GM23338 (cell line): ENCODE data around the gene FPR1. TPM values are rescaled to one million over a fixed set of nuclear protein-coding genes. Genes with fewer than 3 reads are reported as not detected.

Source experiments
- ATAC-seq: fragments of 200-7000 bp; cut with Tn5 transposase; 3 replicates; pipeline ENCODE4 v1.9.1; 2020
- DNase-seq: peaks from one replicate; pipeline ENCODE4 v3.0.0-alpha.2; 2015; ENCODE audit warnings: low spot score
- H2AFZ ChIP-seq: fragments of 200-600 bp; sonication (generic); 2 replicates; pipeline ENCODE4 v1.8.0; 2016; ENCODE audit warnings: antibody characterized with exemption, mild to moderate bottlenecking, moderate library complexity
- H3F3A ChIP-seq: fragments of 200-600 bp; sonication (generic); replicated peaks from 2 replicates; pipeline ENCODE4 v1.8.0; 2017; ENCODE audit warnings: antibody characterized with exemption, mixed run types, low read depth
- H3K27ac ChIP-seq: fragments of 200-600 bp; sonication (generic); 2 replicates; pipeline ENCODE4 v1.6.1; 2016; ENCODE audit warnings: low read depth
- H3K27me3 ChIP-seq: fragments of 200-600 bp; sonication (generic); 2 replicates; pipeline ENCODE4 v1.8.0; 2016; ENCODE audit warnings: mild to moderate bottlenecking, mixed run types, moderate library complexity; ENCODE audit not compliant: insufficient read depth
- H3K36me3 ChIP-seq: fragments of 200-600 bp; sonication (generic); 2 replicates; pipeline ENCODE4 v1.8.0; 2016; ENCODE audit warnings: mild to moderate bottlenecking; ENCODE audit not compliant: insufficient read depth
- H3K4me1 ChIP-seq: fragments of 200-600 bp; sonication (generic); 2 replicates; pipeline ENCODE4 v1.8.0; 2016; ENCODE audit warnings: mild to moderate bottlenecking, moderate library complexity; ENCODE audit not compliant: insufficient read depth
- H3K4me2 ChIP-seq: fragments of 200-600 bp; sonication (generic); 2 replicates; pipeline ENCODE4 v1.7.1; 2017; ENCODE audit warnings: mixed run types
- H3K4me3 ChIP-seq: fragments of 200-600 bp; sonication (generic); 2 replicates; pipeline ENCODE4 v1.6.1; 2016; ENCODE audit warnings: mixed run types
- H3K79me2 ChIP-seq: fragments of 200-600 bp; sonication (generic); replicated peaks from 2 replicates; pipeline ENCODE4 v1.8.0; 2017; ENCODE audit warnings: mild to moderate bottlenecking; ENCODE audit not compliant: insufficient read depth
- H3K9me2 ChIP-seq: fragments of 200-600 bp; sonication (generic); 2 replicates; pipeline ENCODE4 v1.8.0; 2017; ENCODE audit not compliant: insufficient read depth
- H4K20me1 ChIP-seq: fragments of 200-600 bp; sonication (generic); replicated peaks from 2 replicates; pipeline ENCODE4 v1.8.0; 2017; ENCODE audit warnings: mild to moderate bottlenecking; ENCODE audit not compliant: insufficient read depth
- H3K27ac Mint-ChIP-seq: 2 replicates; pipeline ENCODE4 v1.8.0; 2020; ENCODE audit warnings: inconsistent platforms, mild to moderate bottlenecking, moderate library complexity, mixed read lengths
- H3K27me3 Mint-ChIP-seq: 3 replicates; pipeline ENCODE4 v1.8.0; 2022; ENCODE audit warnings: low read depth, mild to moderate bottlenecking, moderate library complexity, mixed read lengths, inconsistent platforms; ENCODE audit not compliant: insufficient read depth, poor library complexity
- H3K36me3 Mint-ChIP-seq: 3 replicates; pipeline ENCODE4 v1.8.0; 2021; ENCODE audit warnings: low read depth, mild to moderate bottlenecking, inconsistent platforms, moderate library complexity, mixed read lengths
- H3K4me1 Mint-ChIP-seq: 3 replicates; pipeline ENCODE4 v1.8.0; 2020; ENCODE audit warnings: mild to moderate bottlenecking, inconsistent platforms, mixed read lengths
- H3K4me3 Mint-ChIP-seq: 3 replicates; pipeline ENCODE4 v1.8.0; 2021; ENCODE audit warnings: moderate library complexity, mild to moderate bottlenecking, inconsistent platforms, mixed read lengths
- H3K9me3 Mint-ChIP-seq: 3 replicates; pipeline ENCODE4 v1.8.0; 2020; ENCODE audit warnings: moderate library complexity, mild to moderate bottlenecking, inconsistent platforms, mixed read lengths
- CREB1 ChIP-seq: fragments of 250-450 bp; sonication (Bioruptor Pico); IDR thresholded peaks from 2 replicates; pipeline ENCODE4 v1.5.0; 2020; ENCODE audit warnings: low read depth, mild to moderate bottlenecking, moderate library complexity
- CTCF ChIP-seq, 2 experiments: fragments of 200-600 bp in 1 of 2; sonication (generic) in 1 of 2; conservative IDR thresholded peaks; 2 replicates each; pipeline versions ENCODE4 v1.5.1 to v1.6.1; 2016 to 2017; ENCODE audit warnings: antibody characterized with exemption in 2 of 2, low read depth in 2 of 2, mild to moderate bottlenecking in 2 of 2, moderate library complexity in 1 of 2
- EZH2 ChIP-seq: fragments of 200-600 bp; sonication (generic); IDR thresholded peaks from one replicate; pipeline ENCODE4 v1.8.0; 2017; ENCODE audit warnings: antibody characterized with exemption, mild to moderate bottlenecking, low read depth; ENCODE audit not compliant: unreplicated experiment
- EZH2phosphoT487 ChIP-seq: fragments of 200-600 bp; sonication (generic); IDR thresholded peaks from one replicate; pipeline ENCODE4 v1.8.1; 2018; ENCODE audit warnings: antibody characterized with exemption; ENCODE audit not compliant: unreplicated experiment
- JUNB ChIP-seq: IDR thresholded peaks from one replicate; pipeline ENCODE4 v1.6.1; 2016; ENCODE audit warnings: antibody characterized with exemption; ENCODE audit not compliant: unreplicated experiment
- NANOG ChIP-seq: IDR thresholded peaks from 2 replicates; pipeline ENCODE4 v1.6.1; 2016; ENCODE audit warnings: antibody characterized with exemption, borderline replicate concordance
- POLR2AphosphoS5 ChIP-seq: IDR thresholded peaks from 2 replicates; pipeline ENCODE4 v1.6.1; 2016; ENCODE audit warnings: antibody characterized with exemption, low read depth
- ZNF331 ChIP-seq: fragments of 250-450 bp; sonication (Bioruptor Pico); IDR thresholded peaks from 2 replicates; pipeline ENCODE4 v1.5.0; 2020; ENCODE audit warnings: low read depth, mild to moderate bottlenecking, moderate library complexity
- polyA plus RNA-seq: library from polyadenylated mRNA; unstranded; fragments of >200 nt; fragmentation: Nextera tagmentation; extraction: Ambion mirVana; gene quantifications from 2 replicates; pipeline ENCODE4 v1.2.1, GENCODE V29; 2016
- total RNA-seq: library from RNA; depleted of rRNA; stranded (reverse); fragments of >200 nt; shearing (Covaris generic); gene quantifications from 2 replicates; pipeline ENCODE4 v1.2.3, GENCODE V29; 2014
- TF ChIP-seq, protein P1 (sequence below): IDR thresholded peaks from 2 replicates; pipeline ENCODE4 v1.6.1; 2016; ENCODE audit warnings: antibody characterized with exemption
- TF ChIP-seq, protein P2 (sequence below): IDR thresholded peaks from one replicate; pipeline ENCODE4 v1.6.1; 2018; ENCODE audit warnings: antibody characterized with exemption; ENCODE audit not compliant: unreplicated experiment

Gene FPR1
- total and polyA plus RNA-seq, 2 experiments from 2014 or later = not detected

DNA sequence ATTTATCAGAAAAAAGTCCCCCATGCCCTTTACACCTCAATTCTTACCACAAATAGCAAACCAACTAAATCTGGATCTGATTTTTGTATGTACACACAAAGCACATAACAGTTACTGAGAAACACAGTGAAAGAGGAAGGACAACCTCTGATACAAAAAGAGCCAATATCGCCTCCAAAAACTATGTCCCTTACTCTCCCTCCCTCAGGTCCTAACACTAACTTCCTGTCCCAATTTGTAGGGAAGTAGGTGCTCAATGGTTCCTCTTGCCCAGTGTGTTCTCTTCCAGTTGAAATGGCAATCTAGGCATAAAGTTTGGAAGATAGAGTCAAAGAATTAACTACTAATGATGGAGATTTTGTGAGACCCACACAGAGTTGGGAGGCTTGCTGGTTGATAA, 27.5 kb upstream of the FPR1 start:
- Histone ChIP-seq H3K4me2 (no peak overlapping the region), H3K27me3 (no peaks in the 10 kb centered on the region; the same call in none of the 2 replicates), H3F3A (no peaks in the 10 kb centered on the region), H3K27ac (no peak overlapping the region), H3K4me1 (no peaks in the 10 kb centered on the region), H3K9me2 (no peaks in the 10 kb centered on the region), H4K20me1 (no peaks in the 10 kb centered on the region), H3K4me3 (no peak overlapping the region), H3K36me3 (no peaks in the 10 kb centered on the region), H2AFZ (no peak overlapping the region), H3K79me2 (no peaks in the 10 kb centered on the region)
- H3K4me1 Mint-ChIP-seq = no peaks in the 10 kb centered on the region; the same call in 2 of the 3 replicates
- DNase-seq = no peak
- no peaks in the 10 kb centered on the region for H3K36me3 Mint-ChIP-seq
- no peak overlapping the region for H3K27ac Mint-ChIP-seq
- H3K9me3 Mint-ChIP-seq = no peaks in the 10 kb centered on the region
- H3K27me3 Mint-ChIP-seq = peaks cover 3% of the 10 kb centered on the region
- ATAC-seq = no peak
- no peak overlapping the region for H3K4me3 Mint-ChIP-seq
- TF ChIP-seq JUNB (no peak), NANOG (no peak), EZH2phosphoT487 (no peak), EZH2 (no peak), CREB1 (CRISPR knock-in tag) (no peak), CTCF (conservative IDR thresholded peaks at IDR 0.05; ENCODE audit: low read depth in 2 of 2) (no peak), POLR2AphosphoS5 (no peak), ZNF331 (CRISPR knock-in tag) (no peak)
- TF ChIP-seq, protein P1, sequence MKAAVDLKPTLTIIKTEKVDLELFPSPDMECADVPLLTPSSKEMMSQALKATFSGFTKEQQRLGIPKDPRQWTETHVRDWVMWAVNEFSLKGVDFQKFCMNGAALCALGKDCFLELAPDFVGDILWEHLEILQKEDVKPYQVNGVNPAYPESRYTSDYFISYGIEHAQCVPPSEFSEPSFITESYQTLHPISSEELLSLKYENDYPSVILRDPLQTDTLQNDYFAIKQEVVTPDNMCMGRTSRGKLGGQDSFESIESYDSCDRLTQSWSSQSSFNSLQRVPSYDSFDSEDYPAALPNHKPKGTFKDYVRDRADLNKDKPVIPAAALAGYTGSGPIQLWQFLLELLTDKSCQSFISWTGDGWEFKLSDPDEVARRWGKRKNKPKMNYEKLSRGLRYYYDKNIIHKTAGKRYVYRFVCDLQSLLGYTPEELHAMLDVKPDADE = no peak
- TF ChIP-seq, protein P2, sequence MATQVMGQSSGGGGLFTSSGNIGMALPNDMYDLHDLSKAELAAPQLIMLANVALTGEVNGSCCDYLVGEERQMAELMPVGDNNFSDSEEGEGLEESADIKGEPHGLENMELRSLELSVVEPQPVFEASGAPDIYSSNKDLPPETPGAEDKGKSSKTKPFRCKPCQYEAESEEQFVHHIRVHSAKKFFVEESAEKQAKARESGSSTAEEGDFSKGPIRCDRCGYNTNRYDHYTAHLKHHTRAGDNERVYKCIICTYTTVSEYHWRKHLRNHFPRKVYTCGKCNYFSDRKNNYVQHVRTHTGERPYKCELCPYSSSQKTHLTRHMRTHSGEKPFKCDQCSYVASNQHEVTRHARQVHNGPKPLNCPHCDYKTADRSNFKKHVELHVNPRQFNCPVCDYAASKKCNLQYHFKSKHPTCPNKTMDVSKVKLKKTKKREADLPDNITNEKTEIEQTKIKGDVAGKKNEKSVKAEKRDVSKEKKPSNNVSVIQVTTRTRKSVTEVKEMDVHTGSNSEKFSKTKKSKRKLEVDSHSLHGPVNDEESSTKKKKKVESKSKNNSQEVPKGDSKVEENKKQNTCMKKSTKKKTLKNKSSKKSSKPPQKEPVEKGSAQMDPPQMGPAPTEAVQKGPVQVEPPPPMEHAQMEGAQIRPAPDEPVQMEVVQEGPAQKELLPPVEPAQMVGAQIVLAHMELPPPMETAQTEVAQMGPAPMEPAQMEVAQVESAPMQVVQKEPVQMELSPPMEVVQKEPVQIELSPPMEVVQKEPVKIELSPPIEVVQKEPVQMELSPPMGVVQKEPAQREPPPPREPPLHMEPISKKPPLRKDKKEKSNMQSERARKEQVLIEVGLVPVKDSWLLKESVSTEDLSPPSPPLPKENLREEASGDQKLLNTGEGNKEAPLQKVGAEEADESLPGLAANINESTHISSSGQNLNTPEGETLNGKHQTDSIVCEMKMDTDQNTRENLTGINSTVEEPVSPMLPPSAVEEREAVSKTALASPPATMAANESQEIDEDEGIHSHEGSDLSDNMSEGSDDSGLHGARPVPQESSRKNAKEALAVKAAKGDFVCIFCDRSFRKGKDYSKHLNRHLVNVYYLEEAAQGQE = no peak
